GM12878 (cell line): ENCODE measurements around the gene ACAP1. TPM values are rescaled to one million over a fixed set of nuclear protein-coding genes. Genes with fewer than 3 reads are reported as not detected.

Experiments
- ATAC-seq: fragments of 200-7000 bp; cut with Tn5 transposase; 3 replicates; pipeline ENCODE4 v1.9.1; 2020; ENCODE audit warnings: mild to moderate bottlenecking, moderate library complexity
- BruUV-seq: library from RNA; stranded (reverse); fragments of 400-500 nt; replicated peaks from 2 replicates; lab custom pipeline; 2021; lab: Mats Ljungman, UMichigan
- CTCF ChIA-PET: fragments of 300-600 bp; sonication (Branson Sonifier 250); formaldehyde crosslinking; extraction: SDS; loops from one replicate; lab custom pipeline; 2021; ENCODE audit warnings: inconsistent platforms; lab: Yijun Ruan, JAX
- POLR2A ChIA-PET: fragments of 350-600 bp; formaldehyde crosslinking; extraction: SDS; loops from one replicate; lab custom pipeline; 2021; ENCODE audit warnings: inconsistent platforms; lab: Charles Lee
- RAD21 ChIA-PET: fragments of 300-600 bp; sonication (Branson Sonifier 250); formaldehyde crosslinking; loops from one replicate; lab custom pipeline; 2023; ENCODE audit warnings: antibody characterized with exemption; ENCODE audit not compliant: unreplicated experiment; lab: Charles Lee
- SMC1A ChIA-PET: fragments of 300-600 bp; sonication (Branson Sonifier 250); formaldehyde crosslinking; loops from one replicate; lab custom pipeline; 2023; ENCODE audit not compliant: unreplicated experiment, uncharacterized antibody; lab: Charles Lee
- DNase-seq: peaks from one replicate; pipeline ENCODE4 v3.0.0-alpha.2; 2011; ENCODE audit warnings: low read depth, low spot score
- FAIRE-seq: peaks from 3 replicates; lab custom pipeline; 2011; peaks lifted over from hg19 to GRCh38; lab: Jason Lieb, UNC
- H2AFZ ChIP-seq: 2 replicates; pipeline ENCODE4 v1.6.0; 2011; ENCODE audit warnings: low read depth, low read length, control low read depth; ENCODE audit not compliant: control insufficient read depth
- H3K27ac ChIP-seq: 2 replicates; pipeline ENCODE4 v1.5.1; 2011; ENCODE audit warnings: control low read depth; ENCODE audit not compliant: control insufficient read depth, insufficient read depth
- H3K27me3 ChIP-seq, 2 experiments: replicated peaks in 1 of 2; 2 replicates each; pipeline versions ENCODE4 v1.6.0 to v1.6.1; 2011; ENCODE audit warnings: low read length in 1 of 2; ENCODE audit not compliant: control insufficient read depth in 2 of 2, insufficient read depth in 2 of 2
- H3K36me3 ChIP-seq, 2 experiments: 2 replicates each; pipeline ENCODE4 v1.5.1; 2011; ENCODE audit warnings: low read length in 1 of 2; ENCODE audit not compliant: control insufficient read depth in 2 of 2, insufficient read depth in 2 of 2
- H3K4me1 ChIP-seq: 2 replicates; pipeline ENCODE4 v1.6.1; 2011; ENCODE audit warnings: mild to moderate bottlenecking, low read length, moderate library complexity, mixed read lengths; ENCODE audit not compliant: control insufficient read depth, insufficient read depth
- H3K4me2 ChIP-seq: 2 replicates; pipeline ENCODE4 v1.6.0; 2011; ENCODE audit warnings: control low read depth; ENCODE audit not compliant: control insufficient read depth, insufficient read depth
- H3K4me3 ChIP-seq: fragments of 200-600 bp; sonication (generic); 2 replicates; pipeline ENCODE4 v1.5.1; 2016
- H3K79me2 ChIP-seq: 2 replicates; pipeline ENCODE4 v1.6.0; 2011; ENCODE audit warnings: low read length; ENCODE audit not compliant: control insufficient read depth, insufficient read depth
- H3K9ac ChIP-seq: 2 replicates; pipeline ENCODE4 v1.8.0; 2011; ENCODE audit warnings: low read length, control low read depth, mixed read lengths; ENCODE audit not compliant: control insufficient read depth, insufficient read depth
- H3K9me3 ChIP-seq: replicated peaks from 3 replicates; pipeline ENCODE4 v1.5.1; 2011; ENCODE audit warnings: mild to moderate bottlenecking, low read length; ENCODE audit not compliant: control insufficient read depth, insufficient read depth
- H4K20me1 ChIP-seq: 2 replicates; pipeline ENCODE4 v1.6.0; 2011; ENCODE audit not compliant: control insufficient read depth, insufficient read depth
- ATF2 ChIP-seq: IDR thresholded peaks from 2 replicates; pipeline ENCODE4 v1.6.1; 2012; ENCODE audit warnings: low read length, inconsistent platforms
- BHLHE40 ChIP-seq, 2 experiments: fragments of 450-650 bp in 1 of 2; IDR thresholded peaks; 2 replicates each; pipeline ENCODE4 v1.6.1; 2011 to 2017; ENCODE audit warnings: low read depth in 2 of 2, borderline replicate concordance in 1 of 2, improper control_type of control experiment in 1 of 2, low read length in 1 of 2, mild to moderate bottlenecking in 1 of 2
- CEBPB ChIP-seq, 2 experiments: fragments of 150-350 bp in 1 of 2; IDR thresholded peaks; 2 replicates each; pipeline ENCODE4 v1.6.1; 2012 to 2014; ENCODE audit warnings: low read depth in 2 of 2, low read length in 2 of 2, borderline replicate concordance in 1 of 2, inconsistent platforms in 1 of 2
- FOXK2 ChIP-seq: fragments of 450-650 bp; IDR thresholded peaks from 2 replicates; pipeline ENCODE4 v1.6.1; 2017; ENCODE audit warnings: mild to moderate bottlenecking, moderate library complexity
- HDGF ChIP-seq: fragments of 450-650 bp; IDR thresholded peaks from 2 replicates; pipeline ENCODE4 v1.6.1; 2016; ENCODE audit warnings: antibody characterized with exemption
- MLLT1 ChIP-seq: fragments of 450-650 bp; IDR thresholded peaks from 2 replicates; pipeline ENCODE4 v1.6.1; 2016; ENCODE audit warnings: mild to moderate bottlenecking
- NBN ChIP-seq: fragments of 450-650 bp; IDR thresholded peaks from 2 replicates; pipeline ENCODE4 v1.6.1; 2016
- NFIC ChIP-seq: IDR thresholded peaks from 2 replicates; pipeline ENCODE4 v1.6.1; 2012; ENCODE audit warnings: low read depth, mild to moderate bottlenecking, inconsistent platforms, low read length, moderate library complexity
- NR2F1 ChIP-seq: fragments of 450-650 bp; conservative IDR thresholded peaks from 2 replicates; pipeline ENCODE4 v1.6.1; 2017; ENCODE audit warnings: mild to moderate bottlenecking
- NRF1 ChIP-seq: conservative IDR thresholded peaks from 2 replicates; pipeline ENCODE4 v1.6.1; 2011; ENCODE audit warnings: mild to moderate bottlenecking, low read depth, low read length, improper control_type of control experiment
- RCOR1 ChIP-seq: conservative IDR thresholded peaks from 2 replicates; pipeline ENCODE4 v1.6.1; 2012; ENCODE audit warnings: low read depth, low read length, improper control_type of control experiment
- TCF3 ChIP-seq: IDR thresholded peaks from 2 replicates; pipeline ENCODE4 v1.6.1; 2012; ENCODE audit warnings: low read depth, mild to moderate bottlenecking, low read length, borderline replicate concordance; ENCODE audit not compliant: insufficient read depth
- YY1 ChIP-seq: IDR thresholded peaks from 2 replicates; pipeline ENCODE4 v1.6.1; 2011; ENCODE audit warnings: low read depth, mild to moderate bottlenecking, low read length
- WGBS: methylation state at CpG from one replicate; pipeline ENCODE4 v1.1.6; 2016; ENCODE audit warnings: low lambda C conversion rate; ENCODE audit not compliant: insufficient replicate concordance, insufficient coverage; ENCODE audit errors: missing lambda C conversion rate; 5-methylcytosine and 5-hydroxymethylcytosine counted together
- in situ Hi-C: fragments of 300-500 bp; cut with MboI; formaldehyde crosslinking; loops from 9 replicates; pipeline ENCODE4 v1.14.3; 2018; ENCODE audit warnings: mixed read lengths
- intact Hi-C: fragments of 100-400 bp; cut with micrococcal nuclease; formaldehyde crosslinking; loops from one replicate; pipeline ENCODE4 v1.14.2; 2022; ENCODE audit not compliant: unreplicated experiment
- polyA plus RNA-seq, 11 experiments: library from polyadenylated mRNA; depleted of rRNA in 4 of 11; unstranded in 6 of 11; stranded (reverse) in 5 of 11; fragments of >200 nt; fragmentation: Nextera tagmentation in 4 of 11; fragmentation: Illumina TruSeq in 1 of 11; extraction: Ambion mirVana in 4 of 11; extraction: Trizol in 1 of 11; gene quantifications; 1 replicate in 1 of 11; 2 replicates in 10 of 11; pipeline versions ENCODE4 v1.2.1 to v1.2.3, GENCODE V29; 2011 to 2016; ENCODE audit warnings: inconsistent platforms in 2 of 11, missing spikeins in 2 of 11, low read depth in 1 of 11
- total RNA-seq, 4 experiments: library from RNA; depleted of rRNA in 3 of 4; stranded (reverse); fragments of >200 nt in 3 of 4; fragmentation: Illumina TruSeq in 1 of 4; extraction: Trizol in 1 of 4; gene quantifications; 2 replicates each; pipeline versions ENCODE4 v1.2.1 to v1.2.3, GENCODE V29; 2013 to 2021
- TF ChIP-seq, protein P1 (sequence below): fragments of 450-650 bp; IDR thresholded peaks from 2 replicates; pipeline ENCODE4 v1.6.1; 2018; ENCODE audit warnings: mild to moderate bottlenecking, low read depth, moderate library complexity; ENCODE audit not compliant: partially characterized antibody
- TF ChIP-seq, protein P2 (sequence below): fragments of 450-650 bp; IDR thresholded peaks from 2 replicates; pipeline ENCODE4 v1.6.1; 2017; ENCODE audit warnings: mild to moderate bottlenecking

Gene ACAP1
- total and polyA plus RNA-seq, 10 of the 15 experiments (the other 5 are each of a cell fraction or from before 2014, with no cell fraction given) = 5.7 to 245 (median 118) TPM

GRCh38 chr17:7352910-7353635 lies 16.7 kb downstream of the ACAP1 start:
- no peaks in the 10 kb centered on the region for H3K9me3 ChIP-seq
- no peaks in the 10 kb centered on the region for H3K27me3 ChIP-seq
- intact Hi-C loops = loop anchor here (5.0 kb wide), 1 partner anchor 84 kb away; the partner anchor contains the start of genes FGF11 and TMEM102
- BruUV-seq = no TSS peak
- ChIA-PET POLR2A (interaction anchor here (0.7 to 1.3 kb wide), 6 partner anchors 16 to 318 kb away, joined by 3 to 10 read pairs (median 4); partner anchors contain the start of genes ACAP1 and TMEM256), CTCF (interaction anchor here (0.6 to 4.0 kb wide), 10 partner anchors 8 to 335 kb away, joined by 3 to 58 read pairs (median 4); partner anchors contain the start of genes TMEM102, TP53 and WRAP53), SMC1A (interaction anchor here (0.7 to 1.9 kb wide), 7 partner anchors 15 to 334 kb away, joined by 3 to 9 read pairs (median 4); partner anchors contain the start of genes ACAP1, NEURL4, TMEM102 and TP53), RAD21 (interaction anchor here (0.6 to 5.0 kb wide), 9 partner anchors 9 to 103 kb away, joined by 3 to 45 read pairs (median 4); partner anchors contain the start of genes ACAP1, NEURL4 and TMEM102)
- WGBS = 90% methylated on average over 28 of the region's 37 CpGs
- peaks cover 23% of the 10 kb centered on the region for H3K4me1 ChIP-seq
- in situ Hi-C loops = no loop called here
- ATAC-seq (no peak), DNase-seq (no peak), FAIRE-seq (no peak)
- peak overlapping the region; percentile 93 for H3K4me2 ChIP-seq
- peaks cover 7% of the 10 kb centered on the region for H3K79me2 ChIP-seq
- H3K27ac ChIP-seq = no peak overlapping the region
- peak overlapping the region; percentile 62 for H3K9ac ChIP-seq
- no peaks in the 10 kb centered on the region for H4K20me1 ChIP-seq
- H3K36me3 ChIP-seq = peaks cover 2% of the 10 kb centered on the region in 2 experiments; a peak in 2 of 4 replicates
- H3K4me3 ChIP-seq = peak overlapping the region; percentile 88
- no peak overlapping the region for H2AFZ ChIP-seq
- no peak for TF ChIP-seq NFIC
- TF ChIP-seq NR2F1 = no peak
- TF ChIP-seq TCF3 = no peak
- TF ChIP-seq, protein P1, sequence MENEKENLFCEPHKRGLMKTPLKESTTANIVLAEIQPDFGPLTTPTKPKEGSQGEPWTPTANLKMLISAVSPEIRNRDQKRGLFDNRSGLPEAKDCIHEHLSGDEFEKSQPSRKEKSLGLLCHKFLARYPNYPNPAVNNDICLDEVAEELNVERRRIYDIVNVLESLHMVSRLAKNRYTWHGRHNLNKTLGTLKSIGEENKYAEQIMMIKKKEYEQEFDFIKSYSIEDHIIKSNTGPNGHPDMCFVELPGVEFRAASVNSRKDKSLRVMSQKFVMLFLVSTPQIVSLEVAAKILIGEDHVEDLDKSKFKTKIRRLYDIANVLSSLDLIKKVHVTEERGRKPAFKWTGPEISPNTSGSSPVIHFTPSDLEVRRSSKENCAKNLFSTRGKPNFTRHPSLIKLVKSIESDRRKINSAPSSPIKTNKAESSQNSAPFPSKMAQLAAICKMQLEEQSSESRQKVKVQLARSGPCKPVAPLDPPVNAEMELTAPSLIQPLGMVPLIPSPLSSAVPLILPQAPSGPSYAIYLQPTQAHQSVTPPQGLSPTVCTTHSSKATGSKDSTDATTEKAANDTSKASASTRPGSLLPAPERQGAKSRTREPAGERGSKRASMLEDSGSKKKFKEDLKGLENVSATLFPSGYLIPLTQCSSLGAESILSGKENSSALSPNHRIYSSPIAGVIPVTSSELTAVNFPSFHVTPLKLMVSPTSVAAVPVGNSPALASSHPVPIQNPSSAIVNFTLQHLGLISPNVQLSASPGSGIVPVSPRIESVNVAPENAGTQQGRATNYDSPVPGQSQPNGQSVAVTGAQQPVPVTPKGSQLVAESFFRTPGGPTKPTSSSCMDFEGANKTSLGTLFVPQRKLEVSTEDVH = no peak
- TF ChIP-seq NBN = no peak
- TF ChIP-seq ATF2 = no peak
- TF ChIP-seq, protein P2, sequence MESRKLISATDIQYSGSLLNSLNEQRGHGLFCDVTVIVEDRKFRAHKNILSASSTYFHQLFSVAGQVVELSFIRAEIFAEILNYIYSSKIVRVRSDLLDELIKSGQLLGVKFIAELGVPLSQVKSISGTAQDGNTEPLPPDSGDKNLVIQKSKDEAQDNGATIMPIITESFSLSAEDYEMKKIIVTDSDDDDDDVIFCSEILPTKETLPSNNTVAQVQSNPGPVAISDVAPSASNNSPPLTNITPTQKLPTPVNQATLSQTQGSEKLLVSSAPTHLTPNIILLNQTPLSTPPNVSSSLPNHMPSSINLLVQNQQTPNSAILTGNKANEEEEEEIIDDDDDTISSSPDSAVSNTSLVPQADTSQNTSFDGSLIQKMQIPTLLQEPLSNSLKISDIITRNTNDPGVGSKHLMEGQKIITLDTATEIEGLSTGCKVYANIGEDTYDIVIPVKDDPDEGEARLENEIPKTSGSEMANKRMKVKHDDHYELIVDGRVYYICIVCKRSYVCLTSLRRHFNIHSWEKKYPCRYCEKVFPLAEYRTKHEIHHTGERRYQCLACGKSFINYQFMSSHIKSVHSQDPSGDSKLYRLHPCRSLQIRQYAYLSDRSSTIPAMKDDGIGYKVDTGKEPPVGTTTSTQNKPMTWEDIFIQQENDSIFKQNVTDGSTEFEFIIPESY = no peak
- no peak for TF ChIP-seq CEBPB (IDR thresholded peaks at IDR 0.05; ENCODE audit: borderline replicate concordance in 1 of 2, low read depth in 2 of 2, low read length in 2 of 2)
- TF ChIP-seq BHLHE40 (IDR thresholded peaks at IDR 0.05; ENCODE audit: borderline replicate concordance in 1 of 2, low read depth in 2 of 2, low read length in 1 of 2) = no peak
- no peak for TF ChIP-seq RCOR1
- no peak for TF ChIP-seq HDGF
- no peak for TF ChIP-seq NRF1
- no peak for TF ChIP-seq YY1
- no peak for TF ChIP-seq FOXK2
- TF ChIP-seq MLLT1 = no peak
